Colonic mucosa (tissue), 4 donors: ENCODE data around the gene USP49. TPM values are rescaled to one million over a fixed set of nuclear protein-coding genes. Genes with fewer than 3 reads are reported as not detected.

Experiments used
- DNase-seq: peaks from one replicate; pipeline ENCODE4 v3.0.0-alpha.2; 2020
- H3K27ac ChIP-seq: fragments of 200-600 bp; one replicate; pipeline ENCODE4 v1.8.0; 2021
- H3K27me3 ChIP-seq: fragments of 200-600 bp; one replicate; pipeline ENCODE4 v1.8.0; 2021
- H3K36me3 ChIP-seq: fragments of 200-600 bp; one replicate; pipeline ENCODE4 v1.8.0; 2021
- H3K4me1 ChIP-seq: fragments of 200-600 bp; one replicate; pipeline ENCODE4 v1.8.0; 2021; ENCODE audit warnings: mild to moderate bottlenecking
- H3K4me3 ChIP-seq: fragments of 200-600 bp; one replicate; pipeline ENCODE4 v1.8.0; 2021
- H3K9ac ChIP-seq, 2 donors: one replicate each; pipeline ENCODE4 v1.7.0; 2013; ENCODE audit warnings: control low read depth in 2 of 2, low read depth in 2 of 2, low read length in 2 of 2
- H3K9me3 ChIP-seq: fragments of 200-600 bp; one replicate; pipeline ENCODE4 v1.8.0; 2021
- intact Hi-C: fragments of 100-400 bp; cut with DNase I; formaldehyde crosslinking; loops from one replicate; pipeline ENCODE4 v1.14.1; 2022
- total RNA-seq, 2 donors: library from RNA; stranded (reverse); fragmentation: NEBNext Ultra II Directional in 1 of 2; extraction: Animal tissue kit (Norgen Biotek cat#: 25700) in 1 of 2; gene quantifications; one replicate each; pipeline ENCODE4 v1.2.1, GENCODE V29; 2021
- TF ChIP-seq, protein P1 (sequence below): fragments of 200-600 bp; IDR thresholded peaks from one replicate; pipeline ENCODE4 v1.8.0; 2022; ENCODE audit warnings: antibody characterized with exemption, mild to moderate bottlenecking
- donor health status: healthy.
- donor health status: DM: no; HTN: no; CAD: no.
- donor health status: DM: no; HTN: no; CAD: no.

Gene USP49
- total RNA-seq, 2 donors from 2014 or later, result 1.7 to 2.9 TPM

DNA sequence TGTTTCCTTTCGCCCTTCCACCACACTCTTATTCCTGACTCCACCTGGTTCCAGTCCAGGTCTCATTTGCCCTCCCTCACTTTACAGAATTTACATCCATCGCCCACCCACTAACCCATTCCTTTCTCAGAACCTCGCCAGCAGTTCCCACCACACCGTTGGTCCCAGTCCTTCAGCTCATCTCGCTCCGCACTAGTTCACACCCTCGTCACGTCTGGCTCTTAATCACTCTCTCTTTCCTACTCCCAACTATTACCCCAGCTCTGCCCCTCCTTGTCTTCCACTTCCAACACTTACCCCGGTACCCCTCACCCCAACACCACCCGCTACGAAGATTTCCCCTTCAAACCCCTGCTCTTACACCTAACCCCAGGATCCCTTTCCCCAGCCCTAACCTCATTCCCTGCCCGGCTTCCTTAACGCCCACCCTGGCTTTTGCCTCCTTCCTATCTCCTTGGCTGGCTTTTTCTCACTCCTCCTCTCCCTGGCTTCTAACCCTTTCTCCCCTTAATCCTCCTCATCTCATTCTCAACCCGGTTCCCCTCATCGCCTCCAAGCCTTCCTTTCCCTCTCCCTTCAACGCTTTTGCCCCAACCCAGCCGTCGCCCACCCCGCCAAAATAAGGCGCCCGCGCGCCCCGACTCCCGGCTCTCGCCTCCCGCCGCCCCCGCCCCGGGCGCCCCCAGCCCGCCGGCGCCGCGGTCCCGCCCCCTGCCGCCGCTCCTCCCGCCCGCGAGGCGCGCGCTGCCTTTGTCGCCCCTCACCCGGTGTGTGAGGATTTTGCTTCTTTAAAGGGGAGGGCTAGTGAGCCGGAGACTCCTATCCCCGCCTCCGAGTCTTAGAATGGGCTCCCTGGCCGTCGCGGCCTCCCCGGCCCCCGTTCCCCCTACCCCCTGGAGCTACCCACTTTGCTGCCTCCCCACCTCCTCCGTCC lies 542 bp downstream of the USP49 start:
- H3K4me3 ChIP-seq, result peak overlapping the region; percentile 65
- TF ChIP-seq, protein P1, sequence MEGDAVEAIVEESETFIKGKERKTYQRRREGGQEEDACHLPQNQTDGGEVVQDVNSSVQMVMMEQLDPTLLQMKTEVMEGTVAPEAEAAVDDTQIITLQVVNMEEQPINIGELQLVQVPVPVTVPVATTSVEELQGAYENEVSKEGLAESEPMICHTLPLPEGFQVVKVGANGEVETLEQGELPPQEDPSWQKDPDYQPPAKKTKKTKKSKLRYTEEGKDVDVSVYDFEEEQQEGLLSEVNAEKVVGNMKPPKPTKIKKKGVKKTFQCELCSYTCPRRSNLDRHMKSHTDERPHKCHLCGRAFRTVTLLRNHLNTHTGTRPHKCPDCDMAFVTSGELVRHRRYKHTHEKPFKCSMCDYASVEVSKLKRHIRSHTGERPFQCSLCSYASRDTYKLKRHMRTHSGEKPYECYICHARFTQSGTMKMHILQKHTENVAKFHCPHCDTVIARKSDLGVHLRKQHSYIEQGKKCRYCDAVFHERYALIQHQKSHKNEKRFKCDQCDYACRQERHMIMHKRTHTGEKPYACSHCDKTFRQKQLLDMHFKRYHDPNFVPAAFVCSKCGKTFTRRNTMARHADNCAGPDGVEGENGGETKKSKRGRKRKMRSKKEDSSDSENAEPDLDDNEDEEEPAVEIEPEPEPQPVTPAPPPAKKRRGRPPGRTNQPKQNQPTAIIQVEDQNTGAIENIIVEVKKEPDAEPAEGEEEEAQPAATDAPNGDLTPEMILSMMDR, result no peak
- no peaks in the 10 kb centered on the region for H3K36me3 ChIP-seq
- DNase-seq, result no peak
- H3K27me3 ChIP-seq, result no peaks in the 10 kb centered on the region
- H3K4me1 ChIP-seq, result no peaks in the 10 kb centered on the region
- peak overlapping the region; percentile 42 for H3K27ac ChIP-seq
- intact Hi-C loops, result no loop called here
- peak overlapping the region; percentile 46 to 77 for H3K9ac ChIP-seq
- no peaks in the 10 kb centered on the region for H3K9me3 ChIP-seq

DNA sequence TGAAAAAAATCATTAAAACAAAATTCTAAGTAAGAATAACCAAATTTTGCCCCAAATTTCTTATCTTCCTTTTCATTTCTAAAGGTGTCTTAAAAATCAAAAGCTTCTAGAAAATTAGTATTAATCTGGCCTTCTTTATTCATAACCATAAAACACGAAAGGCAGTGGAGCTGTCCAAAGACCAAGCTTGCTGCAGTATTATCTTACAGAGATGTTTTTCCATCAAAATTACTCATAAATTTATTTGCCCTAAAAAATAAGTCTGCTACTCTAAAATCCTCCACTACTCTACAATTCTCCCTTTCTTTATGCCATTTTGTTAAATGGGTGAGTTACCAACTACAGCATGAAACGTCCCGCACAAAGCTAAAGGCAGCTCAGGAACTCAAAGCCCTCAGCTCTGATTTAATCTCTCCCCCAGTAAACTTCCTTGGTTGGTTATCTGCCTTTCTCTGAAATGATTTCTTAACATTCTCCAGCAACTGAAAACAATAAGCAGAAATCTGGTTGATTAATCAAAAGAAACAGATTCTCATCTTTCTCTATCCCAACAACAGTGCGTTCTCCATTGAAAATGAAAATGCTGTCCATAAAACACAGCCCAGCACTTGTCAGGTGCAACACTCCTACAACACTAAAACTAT lies 2.1 kb downstream of the USP49 start:
- Histone ChIP-seq H3K36me3 (no peaks in the 10 kb centered on the region), H3K27me3 (no peaks in the 10 kb centered on the region), H3K9me3 (no peaks in the 10 kb centered on the region), H3K9ac (no peak overlapping the region), H3K27ac (no peak overlapping the region), H3K4me3 (no peak overlapping the region), H3K4me1 (no peaks in the 10 kb centered on the region)
- intact Hi-C loops, result no loop called here
- no peak for DNase-seq
- TF ChIP-seq, protein P1, result no peak

DNA sequence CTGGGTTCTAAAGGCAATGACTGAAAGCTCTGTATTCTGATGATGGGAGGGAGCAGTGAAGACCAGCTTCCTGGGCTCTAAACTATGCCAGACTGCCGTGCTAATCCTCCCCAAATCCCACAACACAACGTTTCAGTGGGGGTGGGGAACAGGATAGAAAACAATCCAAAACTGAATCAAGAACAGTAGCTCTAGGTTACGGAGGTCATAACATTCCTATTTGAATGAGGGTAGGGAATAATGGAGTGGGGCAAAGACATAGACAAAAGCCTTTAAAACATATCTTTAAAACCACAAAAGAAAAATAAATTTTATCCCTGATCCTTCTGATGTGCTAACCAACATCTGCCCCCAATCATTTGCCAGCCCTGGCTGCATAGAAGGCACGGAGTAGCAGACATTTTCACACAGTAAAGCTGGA lies 7.8 kb downstream of the USP49 start:
- Histone ChIP-seq H3K4me1 (no peaks in the 10 kb centered on the region), H3K27me3 (no peaks in the 10 kb centered on the region), H3K4me3 (no peak overlapping the region), H3K9ac (no peak overlapping the region), H3K9me3 (no peaks in the 10 kb centered on the region), H3K36me3 (no peaks in the 10 kb centered on the region), H3K27ac (no peak overlapping the region)
- DNase-seq, result no peak
- TF ChIP-seq, protein P1, result no peak
- intact Hi-C loops, result no loop called here

DNA sequence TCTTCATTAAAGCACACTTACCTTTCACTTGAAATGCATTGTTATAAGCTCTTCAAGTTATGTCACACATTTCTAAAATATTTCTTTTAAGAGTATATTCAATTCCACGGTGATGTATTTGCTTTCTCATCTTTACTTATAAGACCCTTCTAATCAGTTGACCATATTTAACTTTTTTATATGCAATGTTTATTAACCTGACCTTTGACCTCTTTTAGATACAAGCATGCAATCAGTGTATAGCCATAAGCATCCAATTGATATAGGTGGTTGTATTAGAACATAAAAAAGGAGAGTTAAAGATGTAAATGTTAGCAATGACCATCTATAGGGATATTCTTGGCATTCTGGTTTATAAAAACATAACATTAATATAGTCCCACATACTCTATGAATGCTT lies 9.2 kb downstream of the USP49 start:
- H3K4me3 ChIP-seq, result no peak overlapping the region
- DNase-seq, result no peak
- intact Hi-C loops, result no loop called here
- H3K27me3 ChIP-seq, result no peaks in the 10 kb centered on the region
- H3K9me3 ChIP-seq, result no peaks in the 10 kb centered on the region
- no peaks in the 10 kb centered on the region for H3K36me3 ChIP-seq
- TF ChIP-seq, protein P1, result no peak
- H3K27ac ChIP-seq, result no peak overlapping the region
- no peak overlapping the region for H3K9ac ChIP-seq
- H3K4me1 ChIP-seq, result no peaks in the 10 kb centered on the region

DNA sequence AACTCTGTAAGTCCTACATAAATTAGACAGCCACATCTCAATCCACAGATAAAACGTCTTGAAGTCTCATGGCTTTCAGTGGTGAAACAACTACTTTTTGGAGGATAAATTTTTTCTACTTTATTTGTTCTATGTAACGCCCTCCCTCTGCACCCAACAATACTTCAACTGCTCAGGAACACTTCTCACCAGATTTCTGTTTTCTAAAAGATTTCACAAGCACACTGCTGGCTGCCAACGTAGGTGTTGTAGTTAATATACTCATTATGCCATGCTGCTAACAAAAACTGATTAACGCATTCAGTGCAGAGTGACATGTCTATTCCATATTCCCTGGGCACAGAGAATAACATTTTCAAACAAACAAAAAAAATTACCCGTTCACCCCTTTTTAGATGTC lies 10.2 kb downstream of the USP49 start:
- Histone ChIP-seq H3K27me3 (no peaks in the 10 kb centered on the region), H3K9me3 (no peaks in the 10 kb centered on the region), H3K36me3 (no peaks in the 10 kb centered on the region), H3K9ac (peak overlapping the region in 1 of 2 donors; percentile 39), H3K4me1 (no peaks in the 10 kb centered on the region), H3K27ac (no peak overlapping the region), H3K4me3 (no peak overlapping the region)
- no peak for DNase-seq
- TF ChIP-seq, protein P1, result no peak
- intact Hi-C loops, result no loop called here
